H9 (cell line): Measurements from ENCODE around the gene ATOSB. TPM values are rescaled to one million over a fixed set of nuclear protein-coding genes. Genes with fewer than 3 reads are reported as not detected.
A peak's percentile ranks its signal among the peaks of the same experiment; 100 is the strongest.

ENCODE experiments used
- DNase-seq: peaks from one replicate; pipeline ENCODE4 v3.0.0-alpha.2; 2017
- H2AFZ ChIP-seq: one replicate; pipeline ENCODE4 v1.6.1; 2013; ENCODE audit warnings: mild to moderate bottlenecking, low read length, control low read depth, moderate library complexity
- H2AK5ac ChIP-seq: 2 replicates; pipeline ENCODE4 v1.6.1; 2013; ENCODE audit warnings: low read length, control low read depth, mixed read lengths; ENCODE audit not compliant: insufficient read length
- H2BK120ac ChIP-seq: one replicate; pipeline ENCODE4 v1.6.1; 2013; ENCODE audit warnings: low read depth, mild to moderate bottlenecking, low read length, control low read depth, inconsistent platforms; ENCODE audit not compliant: poor library complexity, severe bottlenecking
- H2BK12ac ChIP-seq: 2 replicates; pipeline ENCODE4 v1.6.1; 2013; ENCODE audit warnings: low read length, control low read depth, mixed read lengths, low read depth; ENCODE audit not compliant: insufficient read length
- H2BK15ac ChIP-seq: 2 replicates; pipeline ENCODE4 v1.6.1; 2013; ENCODE audit warnings: low read depth, low read length, control low read depth
- H2BK20ac ChIP-seq: one replicate; pipeline ENCODE4 v1.6.1; 2013; ENCODE audit warnings: low read depth, mild to moderate bottlenecking, low read length, control low read depth, inconsistent platforms; ENCODE audit not compliant: poor library complexity, severe bottlenecking
- H2BK5ac ChIP-seq: 2 replicates; pipeline ENCODE4 v1.6.1; 2013; ENCODE audit warnings: low read length, control low read depth, mixed read lengths; ENCODE audit not compliant: insufficient read length
- H3K14ac ChIP-seq: 2 replicates; pipeline ENCODE4 v1.6.1; 2013; ENCODE audit warnings: low read length, control low read depth; ENCODE audit not compliant: insufficient read depth
- H3K18ac ChIP-seq: 2 replicates; pipeline ENCODE4 v1.6.1; 2013; ENCODE audit warnings: low read depth, mild to moderate bottlenecking, mixed read lengths, low read length, control low read depth; ENCODE audit not compliant: insufficient read length
- H3K23ac ChIP-seq: 2 replicates; pipeline ENCODE4 v1.6.1; 2013; ENCODE audit warnings: low read length, control low read depth, mixed read lengths, low read depth; ENCODE audit not compliant: insufficient read length
- H3K23me2 ChIP-seq: 2 replicates; pipeline ENCODE4 v1.6.1; 2013; ENCODE audit warnings: low read depth, mild to moderate bottlenecking, mixed read lengths, low read length, control low read depth; ENCODE audit not compliant: insufficient read length, poor library complexity, severe bottlenecking
- H3K27ac ChIP-seq: 2 replicates; pipeline ENCODE4 v1.5.1; 2013; ENCODE audit warnings: low read length, control low read depth, mixed read lengths, low read depth; ENCODE audit not compliant: insufficient read length
- H3K27me3 ChIP-seq: 2 replicates; pipeline ENCODE4 v1.6.1; 2013; ENCODE audit warnings: low read length, control low read depth, inconsistent platforms; ENCODE audit not compliant: insufficient read depth
- H3K4ac ChIP-seq: 2 replicates; pipeline ENCODE4 v1.6.1; 2013; ENCODE audit warnings: low read depth, mild to moderate bottlenecking, control low read depth, inconsistent platforms, low read length, moderate library complexity
- H3K4me1 ChIP-seq: 2 replicates; pipeline ENCODE4 v1.6.1; 2013; ENCODE audit warnings: low read length, control low read depth, inconsistent platforms; ENCODE audit not compliant: insufficient read depth
- H3K4me2 ChIP-seq: 2 replicates; pipeline ENCODE4 v1.6.1; 2013; ENCODE audit warnings: low read length, control low read depth, mixed read lengths; ENCODE audit not compliant: insufficient read length, insufficient read depth
- H3K56ac ChIP-seq: 2 replicates; pipeline ENCODE4 v1.6.1; 2013; ENCODE audit warnings: low read depth, mild to moderate bottlenecking, mixed read lengths, low read length, control low read depth; ENCODE audit not compliant: insufficient read length
- H3K79me1 ChIP-seq: 2 replicates; pipeline ENCODE4 v1.6.1; 2013; ENCODE audit warnings: low read depth, mild to moderate bottlenecking, moderate library complexity, low read length, control low read depth, inconsistent platforms; ENCODE audit not compliant: insufficient read depth, poor library complexity, severe bottlenecking
- H3K79me2 ChIP-seq: 2 replicates; pipeline ENCODE4 v1.6.1; 2013; ENCODE audit warnings: low read length, control low read depth, inconsistent platforms; ENCODE audit not compliant: insufficient read depth
- H3K9ac ChIP-seq: 2 replicates; pipeline ENCODE4 v1.6.1; 2013; ENCODE audit warnings: low read length, control low read depth, mixed read lengths; ENCODE audit not compliant: insufficient read length; ENCODE audit errors: extremely low read depth
- H3K9me3 ChIP-seq: one replicate; pipeline ENCODE4 v1.6.1; 2013; ENCODE audit warnings: low read depth, low read length, inconsistent platforms; ENCODE audit not compliant: control insufficient read depth
- H3T11ph ChIP-seq: one replicate; pipeline ENCODE4 v1.6.1; 2013; ENCODE audit warnings: mild to moderate bottlenecking, low read length, control low read depth, inconsistent platforms
- H4K20me1 ChIP-seq: one replicate; pipeline ENCODE4 v1.6.1; 2013; ENCODE audit not compliant: control insufficient read depth, insufficient read length, insufficient read depth
- H4K5ac ChIP-seq: 2 replicates; pipeline ENCODE4 v1.6.1; 2013; ENCODE audit warnings: low read depth, mild to moderate bottlenecking, mixed read lengths, low read length, control low read depth; ENCODE audit not compliant: insufficient read length
- H4K8ac ChIP-seq: replicated peaks from 2 replicates; pipeline ENCODE4 v1.6.1; 2013; ENCODE audit warnings: low read length, control low read depth, mixed read lengths, low read depth; ENCODE audit not compliant: insufficient read length
- H4K91ac ChIP-seq: 2 replicates; pipeline ENCODE4 v1.6.1; 2013; ENCODE audit warnings: low read depth, mild to moderate bottlenecking, moderate library complexity, mixed read lengths, low read length, control low read depth; ENCODE audit not compliant: insufficient read length
- H3K27ac Mint-ChIP-seq, 3 experiments: 2 replicates in 2 of 3; 3 replicates in 1 of 3; pipeline ENCODE4 v1.8.0; 2020 to 2021; ENCODE audit warnings: mixed read lengths in 3 of 3, mild to moderate bottlenecking in 1 of 3, moderate library complexity in 1 of 3
- H3K27me3 Mint-ChIP-seq: 2 replicates; pipeline ENCODE4 v1.8.0; 2021; ENCODE audit warnings: low read depth, mild to moderate bottlenecking, moderate library complexity, mixed read lengths
- H3K36me3 Mint-ChIP-seq, 3 experiments: 2 replicates in 2 of 3; 3 replicates in 1 of 3; pipeline ENCODE4 v1.8.0; 2020 to 2021; ENCODE audit warnings: low read depth in 3 of 3, mixed read lengths in 3 of 3; ENCODE audit not compliant: insufficient read depth in 1 of 3
- H3K4me1 Mint-ChIP-seq, 2 experiments: 2 replicates each; pipeline ENCODE4 v1.8.0; 2020; ENCODE audit warnings: mixed read lengths in 2 of 2
- H3K4me3 Mint-ChIP-seq, 2 experiments: 2 replicates in 1 of 2; 3 replicates in 1 of 2; pipeline ENCODE4 v1.8.0; 2020 to 2021; ENCODE audit warnings: mild to moderate bottlenecking in 2 of 2, mixed read lengths in 2 of 2, moderate library complexity in 1 of 2
- H3K9me3 Mint-ChIP-seq, 2 experiments: 2 replicates in 1 of 2; 3 replicates in 1 of 2; pipeline ENCODE4 v1.8.0; 2020; ENCODE audit warnings: mild to moderate bottlenecking in 2 of 2, mixed read lengths in 2 of 2, moderate library complexity in 1 of 2
- CTCF ChIP-seq: fragments of 200-600 bp; sonication (generic); conservative IDR thresholded peaks from 3 replicates; pipeline ENCODE4 v1.8.0; 2021; ENCODE audit warnings: antibody characterized with exemption, mild to moderate bottlenecking
- WGBS: extraction: QIAGEN DNeasy Blood & Tissue Kit; methylation state at CpG from one replicate; pipeline ENCODE4 v1.1.7; 2013; ENCODE audit warnings: missing lambda C conversion rate, low lambda C conversion rate, mixed read lengths; ENCODE audit not compliant: insufficient read length; ENCODE audit errors: extremely low coverage; 5-methylcytosine and 5-hydroxymethylcytosine counted together
- total RNA-seq: library from RNA; stranded (reverse); gene quantifications from 2 replicates; pipeline ENCODE4 v1.2.1, GENCODE V29; 2021

The ATOSB gene
- total RNA-seq, 1 experiment from 2014 or later = 5.6 TPM

- no peak overlapping the region for H4K5ac ChIP-seq
- Mint-ChIP-seq H3K27ac (no peak overlapping the region; a peak in 1 of 7 replicates), H3K4me3 (peak overlapping the region; percentile 90 to 92), H3K4me1 (peaks cover 22 to 33% of the 10 kb centered on the region in 2 experiments), H3K36me3 (peaks cover 0 to 2% (median 0%) of the 10 kb centered on the region in 3 experiments; a peak in 1 of 7 replicates), H3K27me3 (no peaks in the 10 kb centered on the region), H3K9me3 (no peaks in the 10 kb centered on the region)
- H3K4ac ChIP-seq = no peak overlapping the region
- H3K4me1 ChIP-seq = peaks cover 4% of the 10 kb centered on the region; the same call in 1 of the 2 replicates
- no peak overlapping the region for H3T11ph ChIP-seq
- H2BK20ac ChIP-seq = no peak overlapping the region
- no peak overlapping the region for H2BK12ac ChIP-seq
- DNase-seq = no peak
- H3K27ac ChIP-seq = no peak overlapping the region
- no peaks in the 10 kb centered on the region; the same call in 1 of the 2 replicates for H3K79me2 ChIP-seq
- no peak overlapping the region for H4K91ac ChIP-seq
- H3K79me1 ChIP-seq = no peaks in the 10 kb centered on the region
- no peak overlapping the region for H2AK5ac ChIP-seq
- H3K56ac ChIP-seq = no peak overlapping the region
- H4K20me1 ChIP-seq = no peaks in the 10 kb centered on the region
- H2BK5ac ChIP-seq = no peak overlapping the region
- no peaks in the 10 kb centered on the region for H3K23me2 ChIP-seq
- WGBS = no CpG with 5 or more reads among the region's 3 CpGs
- no peaks in the 10 kb centered on the region for H3K27me3 ChIP-seq
- H4K8ac ChIP-seq = no peak overlapping the region
- H2AFZ ChIP-seq = no peak overlapping the region
- peak overlapping the region; percentile 74 for H3K4me2 ChIP-seq
- TF ChIP-seq CTCF = no peak
- no peaks in the 10 kb centered on the region for H3K9me3 ChIP-seq
- H2BK15ac ChIP-seq = no peak overlapping the region
- no peak overlapping the region for H2BK120ac ChIP-seq
- no peak overlapping the region for H3K9ac ChIP-seq
- no peak overlapping the region for H3K18ac ChIP-seq
- no peak overlapping the region for H3K23ac ChIP-seq
- no peak overlapping the region for H3K14ac ChIP-seq
Observed at GRCh38 chr9:35163413-35163812, 47.8 kb upstream of the ATOSB start.
